ENCODE data around the gene BSPRY.

BSPRY gene

GRCh38 chr9:113302792-113303418, 46.4 kb upstream of the BSPRY start, which contains the start of gene RNF183:
Gene RNF183, minus strand, starts transcription at chr9:113303376. Its CDS starts 5,192 bp downstream, at chr9:113298184.
- H3K4me1 ChIP-seq (ENCODE audit: insufficient read depth, low read length) = no peaks in the 10 kb centered on the region
- H3K4me3 ChIP-seq (ENCODE audit: low read depth in 1 of 2, low read length in 2 of 2) = no peak within 1 kb of the TSS
- H3K27ac ChIP-seq (ENCODE audit: low read length) = no peak within 1 kb of the TSS
- no peak within 1 kb of the TSS for H3K9ac ChIP-seq (ENCODE audit: low read depth, low read length)
- no peak for TF ChIP-seq EZH2 (IDR thresholded peaks at IDR 0.05; ENCODE audit: borderline replicate concordance, low read depth, low read length, severe bottlenecking)
- no peak for TF ChIP-seq CTCF (IDR thresholded peaks at IDR 0.05; ENCODE audit: borderline replicate concordance, extremely low read depth, low read length, poor library complexity, severe bottlenecking)
- H2AFZ ChIP-seq (ENCODE audit: low read depth, low read length) = no peak within 1 kb of the TSS
- no peaks in the 10 kb centered on the region for H3K79me2 ChIP-seq (ENCODE audit: insufficient read depth, low read length)
- H3K36me3 ChIP-seq (ENCODE audit: insufficient read depth, low read length) = no peaks in the 10 kb centered on the region
- no peaks in the 10 kb centered on the region for H4K20me1 ChIP-seq (ENCODE audit: insufficient read depth, low read length)
- H3K27me3 ChIP-seq (ENCODE audit: insufficient read depth, low read length, poor library complexity) = no peaks in the 10 kb centered on the region
- H3K4me2 ChIP-seq (ENCODE audit: insufficient read depth, low read length) = no peak within 1 kb of the TSS
- DNase-seq (no peak), ATAC-seq (ENCODE audit: insufficient read depth, low read depth) (no peak)
- H3K9me3 ChIP-seq (ENCODE audit: insufficient read depth, low read length, severe bottlenecking) = no peaks in the 10 kb centered on the region

GRCh38 chr9:113306566-113306965, 42.8 kb upstream of the BSPRY start:
- Histone ChIP-seq H3K79me2 (ENCODE audit: insufficient read depth, low read length) (no peaks in the 10 kb centered on the region), H3K9me3 (ENCODE audit: insufficient read depth, low read length, severe bottlenecking) (no peaks in the 10 kb centered on the region), H3K4me2 (ENCODE audit: insufficient read depth, low read length) (no peak overlapping the region), H3K9ac (ENCODE audit: low read depth, low read length) (no peak overlapping the region), H3K27ac (ENCODE audit: low read length) (no peak overlapping the region), H3K36me3 (ENCODE audit: insufficient read depth, low read length) (no peaks in the 10 kb centered on the region), H2AFZ (ENCODE audit: low read depth, low read length) (no peak overlapping the region), H3K4me3 (ENCODE audit: low read depth in 1 of 2, low read length in 2 of 2) (no peak overlapping the region), H3K27me3 (ENCODE audit: insufficient read depth, low read length, poor library complexity) (no peaks in the 10 kb centered on the region), H3K4me1 (ENCODE audit: insufficient read depth, low read length) (no peaks in the 10 kb centered on the region), H4K20me1 (ENCODE audit: insufficient read depth, low read length) (no peaks in the 10 kb centered on the region)
- TF ChIP-seq EZH2 (IDR thresholded peaks at IDR 0.05; ENCODE audit: borderline replicate concordance, low read depth, low read length, severe bottlenecking) (no peak), CTCF (IDR thresholded peaks at IDR 0.05; ENCODE audit: borderline replicate concordance, extremely low read depth, low read length, poor library complexity, severe bottlenecking) (no peak)
- ATAC-seq (ENCODE audit: insufficient read depth, low read depth) = no peak
- no peak for DNase-seq

DNA sequence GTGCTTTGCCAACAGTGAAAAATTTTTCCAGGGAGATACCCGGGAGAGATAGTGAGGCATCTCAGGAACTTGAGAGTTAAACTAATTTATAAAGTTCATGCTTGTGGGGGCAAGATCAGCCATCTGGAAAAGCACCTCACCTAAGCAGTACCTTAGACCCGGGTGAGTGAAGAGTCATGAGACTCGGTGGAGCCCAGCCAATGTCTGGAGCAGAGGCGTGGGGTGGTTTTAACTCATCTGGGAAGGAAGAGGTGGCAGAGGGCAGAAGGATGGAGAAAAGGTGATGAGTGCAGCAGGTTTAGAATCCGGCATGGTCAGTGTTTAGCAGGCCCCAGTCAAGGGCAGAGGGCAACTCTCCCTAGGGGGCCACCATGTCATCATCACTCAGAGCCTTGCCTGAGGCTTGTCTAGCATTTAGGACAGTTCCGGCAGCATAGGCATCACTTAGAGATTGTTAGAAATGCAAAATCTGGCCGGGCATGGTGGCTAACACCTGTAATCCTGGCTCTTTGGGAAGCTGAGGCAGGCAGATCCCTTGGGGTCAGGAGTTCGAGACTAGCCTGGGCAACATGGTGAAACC, 41.9 kb upstream of the BSPRY start:
- Histone ChIP-seq H2AFZ (ENCODE audit: low read depth, low read length) (no peak overlapping the region), H3K79me2 (ENCODE audit: insufficient read depth, low read length) (no peaks in the 10 kb centered on the region), H3K36me3 (ENCODE audit: insufficient read depth, low read length) (no peaks in the 10 kb centered on the region), H3K9ac (ENCODE audit: low read depth, low read length) (no peak overlapping the region), H3K4me1 (ENCODE audit: insufficient read depth, low read length) (no peaks in the 10 kb centered on the region), H3K4me2 (ENCODE audit: insufficient read depth, low read length) (no peak overlapping the region), H3K27ac (ENCODE audit: low read length) (no peak overlapping the region), H3K9me3 (ENCODE audit: insufficient read depth, low read length, severe bottlenecking) (no peaks in the 10 kb centered on the region), H3K4me3 (ENCODE audit: low read depth in 1 of 2, low read length in 2 of 2) (no peak overlapping the region), H3K27me3 (ENCODE audit: insufficient read depth, low read length, poor library complexity) (no peaks in the 10 kb centered on the region), H4K20me1 (ENCODE audit: insufficient read depth, low read length) (no peaks in the 10 kb centered on the region)
- TF ChIP-seq EZH2 (IDR thresholded peaks at IDR 0.05; ENCODE audit: borderline replicate concordance, low read depth, low read length, severe bottlenecking) = no peak
- TF ChIP-seq CTCF (IDR thresholded peaks at IDR 0.05; ENCODE audit: borderline replicate concordance, extremely low read depth, low read length, poor library complexity, severe bottlenecking) = no peak
- ATAC-seq (ENCODE audit: insufficient read depth, low read depth) (no peak), DNase-seq (no peak)

Data from DND-41 (cell line).